Fibroblast of the aortic adventitia (primary cell): ENCODE results near the gene CEP131. TPM values are rescaled to one million over a fixed set of nuclear protein-coding genes. Genes with fewer than 3 reads are reported as not detected.

ENCODE experiments used
- DNase-seq: peaks from one replicate; pipeline ENCODE4 v3.0.0-alpha.2; 2010; ENCODE audit warnings: low read depth
- H3K4me3 ChIP-seq: 2 replicates; pipeline ENCODE4 v1.5.1; 2011; ENCODE audit warnings: low read depth, mild to moderate bottlenecking, control low read depth, low read length, moderate library complexity
- CTCF ChIP-seq: IDR thresholded peaks from 2 replicates; pipeline ENCODE4 v1.5.1; 2011; ENCODE audit warnings: mild to moderate bottlenecking, low read length, control low read depth, inconsistent platforms; ENCODE audit not compliant: insufficient read depth
- total RNA-seq: library from RNA; depleted of rRNA; stranded (reverse); fragments of >200 nt; gene quantifications from 2 replicates; pipeline ENCODE4 v1.2.3, GENCODE V29; 2012; ENCODE audit warnings: low replicate concordance

CEP131 gene
- total RNA-seq, 1 donor, result 9.6 TPM

GRCh38 chr17:81247339-81247990 lies 24.7 kb upstream of the CEP131 start:
- H3K4me3 ChIP-seq, result no peak overlapping the region
- no peak for DNase-seq
- no peak for TF ChIP-seq CTCF

GRCh38 chr17:81246679-81247338 lies 24.0 kb upstream of the CEP131 start:
- TF ChIP-seq CTCF, result no peak
- DNase-seq, result no peak
- H3K4me3 ChIP-seq, result no peak overlapping the region

GRCh38 chr17:81246343-81246670 lies 23.5 kb upstream of the CEP131 start:
- DNase-seq, result no peak

GRCh38 chr17:81245665-81246342 lies 23.0 kb upstream of the CEP131 start:
- H3K4me3 ChIP-seq, result no peak overlapping the region
- no peak for TF ChIP-seq CTCF
- DNase-seq, result no peak

More at GRCh38 chr17:81246343-81246670, 23.5 kb upstream of the CEP131 start:
- no peak overlapping the region for H3K4me3 ChIP-seq
- TF ChIP-seq CTCF, result no peak

GRCh38 chr17:81245024-81245664 lies 22.4 kb upstream of the CEP131 start:
- no peak overlapping the region for H3K4me3 ChIP-seq
- no peak for TF ChIP-seq CTCF
- DNase-seq, result peak; percentile 47

GRCh38 chr17:81244358-81245023 lies 21.7 kb upstream of the CEP131 start:
- H3K4me3 ChIP-seq, result no peak overlapping the region
- DNase-seq, result no peak
- no peak for TF ChIP-seq CTCF
